A673 (cell line): Measurements from ENCODE around the gene RERE. TPM values are rescaled to one million over a fixed set of nuclear protein-coding genes. Genes with fewer than 3 reads are reported as not detected.
A peak's percentile ranks its signal among the peaks of the same experiment; 100 is the strongest.

Experiments used
- BruUV-seq: library from RNA; stranded (reverse); fragments of 400-500 nt; replicated peaks from 2 replicates; lab custom pipeline; 2021; lab: Mats Ljungman, UMichigan
- CTCF ChIA-PET: fragments of 300-600 bp; sonication (Branson Sonifier 250); formaldehyde crosslinking; loops from one replicate; lab custom pipeline; 2022; ENCODE audit warnings: antibody characterized with exemption; lab: Charles Lee
- POLR2A ChIA-PET: fragments of 300-600 bp; sonication (Branson Sonifier 250); formaldehyde crosslinking; loops from one replicate; lab custom pipeline; 2022; ENCODE audit warnings: antibody characterized with exemption; ENCODE audit not compliant: low non-redundant PET; lab: Charles Lee
- DNase-seq: peaks from one replicate; pipeline ENCODE4 v3.0.0-alpha.2; 2015; ENCODE audit warnings: low spot score
- H3K27ac ChIP-seq: fragments of 200-600 bp; sonication (generic); 2 replicates; pipeline ENCODE4 v1.5.1; 2016; ENCODE audit warnings: mixed run types, low read depth, mild to moderate bottlenecking, mixed read lengths, antibody characterized with exemption, low read length; ENCODE audit not compliant: poor library complexity, severe bottlenecking
- H3K27me3 ChIP-seq: fragments of 200-600 bp; sonication (generic); replicated peaks from 2 replicates; pipeline ENCODE4 v1.6.1; 2017; ENCODE audit warnings: mixed run types, low read depth, mild to moderate bottlenecking, mixed read lengths, antibody characterized with exemption, low read length; ENCODE audit not compliant: insufficient read depth, poor library complexity
- H3K36me3 ChIP-seq: fragments of 200-600 bp; sonication (generic); 2 replicates; pipeline ENCODE4 v1.6.1; 2016; ENCODE audit warnings: mixed run types, mild to moderate bottlenecking, mixed read lengths, antibody characterized with exemption, low read length; ENCODE audit not compliant: insufficient read depth, poor library complexity, severe bottlenecking
- H3K4me1 ChIP-seq: fragments of 200-600 bp; sonication (generic); 2 replicates; pipeline ENCODE4 v1.6.1; 2017; ENCODE audit warnings: mixed run types, mild to moderate bottlenecking, mixed read lengths, antibody characterized with exemption, low read length; ENCODE audit not compliant: insufficient read depth, poor library complexity, severe bottlenecking
- H3K4me3 ChIP-seq: fragments of 200-600 bp; sonication (generic); 2 replicates; pipeline ENCODE4 v1.5.1; 2016; ENCODE audit warnings: low read depth, mixed run types, mild to moderate bottlenecking, mixed read lengths, low read length; ENCODE audit not compliant: poor library complexity, severe bottlenecking
- H3K9me3 ChIP-seq: fragments of 200-600 bp; sonication (generic); 2 replicates; pipeline ENCODE4 v1.6.1; 2016; ENCODE audit warnings: mixed run types, low read depth, mild to moderate bottlenecking, mixed read lengths, antibody characterized with exemption, low read length; ENCODE audit not compliant: poor library complexity, severe bottlenecking
- EZH2 ChIP-seq: fragments of 200-600 bp; sonication (generic); IDR thresholded peaks from 2 replicates; pipeline ENCODE4 v1.6.1; 2017; ENCODE audit warnings: borderline replicate concordance, low read depth, mild to moderate bottlenecking, mixed read lengths, antibody characterized with exemption, low read length; ENCODE audit not compliant: poor library complexity, severe bottlenecking
- intact Hi-C: fragments of 100-400 bp; cut with micrococcal nuclease; formaldehyde crosslinking; loops from one replicate; pipeline ENCODE4 v1.10.0; 2022; ENCODE audit not compliant: unreplicated experiment
- total RNA-seq: library from RNA; stranded (reverse); gene quantifications from 2 replicates; pipeline ENCODE4 v1.2.3, GENCODE V29; 2021
- TF ChIP-seq, protein P1 (sequence below): fragments of 300-800, 200-600 bp; sonication (generic); conservative IDR thresholded peaks from 2 replicates; pipeline ENCODE4 v1.5.1; 2017; ENCODE audit warnings: low read depth, mild to moderate bottlenecking, antibody characterized with exemption, low read length, moderate library complexity, mixed read lengths

The RERE gene
- total RNA-seq, 1 experiment from 2014 or later, result 188 TPM

DNA sequence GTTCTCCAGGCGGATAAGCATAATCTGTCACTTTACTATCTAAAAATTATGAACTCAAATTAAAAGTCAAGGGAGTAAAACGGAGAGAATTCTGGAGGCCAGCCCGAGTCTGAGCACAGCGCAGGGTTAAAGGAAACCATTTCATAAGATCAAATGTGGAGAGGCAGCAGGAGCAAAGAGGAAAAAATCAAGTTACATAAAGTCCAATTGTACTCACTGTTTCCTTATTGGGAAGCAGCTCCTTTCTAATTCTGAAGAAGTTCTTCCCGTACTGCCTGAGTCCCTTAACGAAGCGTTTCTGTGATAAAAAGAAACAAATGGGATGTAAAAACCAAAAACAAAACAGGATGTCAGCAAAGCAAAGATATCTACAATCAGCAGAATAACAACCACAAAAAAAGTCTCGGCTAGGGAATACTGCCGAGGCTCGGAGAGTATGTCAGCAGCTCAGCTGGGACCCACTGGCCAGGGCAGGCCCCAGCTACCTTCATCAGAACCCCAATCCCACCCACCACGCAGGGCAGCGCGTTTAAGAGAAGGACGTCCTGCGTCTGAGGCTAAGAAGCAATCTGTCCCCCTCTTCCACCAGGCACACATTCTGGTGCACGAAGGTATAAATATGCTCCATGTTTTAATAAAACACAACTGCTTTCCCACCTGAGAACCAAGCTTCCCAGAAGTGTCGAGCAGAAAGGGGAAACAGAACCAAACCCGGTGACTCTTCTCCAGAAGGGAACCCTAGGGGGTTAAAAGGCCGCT is 394.8 kb downstream of the RERE start:
- Histone ChIP-seq H3K4me1 (peaks cover 55% of the 10 kb centered on the region), H3K9me3 (no peaks in the 10 kb centered on the region), H3K27ac (peak overlapping the region; percentile 87), H3K36me3 (peaks cover 16% of the 10 kb centered on the region), H3K4me3 (peak overlapping the region; percentile 79), H3K27me3 (no peaks in the 10 kb centered on the region)
- TF ChIP-seq, protein P1, sequence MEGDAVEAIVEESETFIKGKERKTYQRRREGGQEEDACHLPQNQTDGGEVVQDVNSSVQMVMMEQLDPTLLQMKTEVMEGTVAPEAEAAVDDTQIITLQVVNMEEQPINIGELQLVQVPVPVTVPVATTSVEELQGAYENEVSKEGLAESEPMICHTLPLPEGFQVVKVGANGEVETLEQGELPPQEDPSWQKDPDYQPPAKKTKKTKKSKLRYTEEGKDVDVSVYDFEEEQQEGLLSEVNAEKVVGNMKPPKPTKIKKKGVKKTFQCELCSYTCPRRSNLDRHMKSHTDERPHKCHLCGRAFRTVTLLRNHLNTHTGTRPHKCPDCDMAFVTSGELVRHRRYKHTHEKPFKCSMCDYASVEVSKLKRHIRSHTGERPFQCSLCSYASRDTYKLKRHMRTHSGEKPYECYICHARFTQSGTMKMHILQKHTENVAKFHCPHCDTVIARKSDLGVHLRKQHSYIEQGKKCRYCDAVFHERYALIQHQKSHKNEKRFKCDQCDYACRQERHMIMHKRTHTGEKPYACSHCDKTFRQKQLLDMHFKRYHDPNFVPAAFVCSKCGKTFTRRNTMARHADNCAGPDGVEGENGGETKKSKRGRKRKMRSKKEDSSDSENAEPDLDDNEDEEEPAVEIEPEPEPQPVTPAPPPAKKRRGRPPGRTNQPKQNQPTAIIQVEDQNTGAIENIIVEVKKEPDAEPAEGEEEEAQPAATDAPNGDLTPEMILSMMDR, result no peak
- no peak for TF ChIP-seq EZH2
- intact Hi-C loops, result no loop called here
- no TSS peak for BruUV-seq
- ChIA-PET CTCF (no interaction called here), POLR2A (no interaction called here)
- no peak for DNase-seq

DNA sequence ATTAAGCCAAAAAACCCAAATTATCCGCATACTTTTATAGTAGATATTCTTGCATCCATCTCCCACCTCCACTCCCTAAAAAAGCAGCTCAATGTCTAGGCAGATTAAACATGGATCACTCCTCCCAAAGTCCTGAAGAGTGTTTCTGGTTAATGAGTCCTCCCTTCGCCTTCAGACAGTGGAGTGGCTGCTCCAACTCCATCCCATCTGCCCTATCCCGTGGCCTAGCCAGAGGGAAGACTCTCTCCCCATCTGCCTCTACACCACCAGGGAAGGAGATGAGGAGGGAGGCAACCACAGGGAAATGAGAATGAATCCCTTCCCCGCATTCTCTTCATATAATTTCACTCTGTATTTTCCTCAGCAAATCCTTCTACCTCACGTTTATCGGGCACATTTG is 395.7 kb downstream of the RERE start:
- BruUV-seq, result no TSS peak

DNA sequence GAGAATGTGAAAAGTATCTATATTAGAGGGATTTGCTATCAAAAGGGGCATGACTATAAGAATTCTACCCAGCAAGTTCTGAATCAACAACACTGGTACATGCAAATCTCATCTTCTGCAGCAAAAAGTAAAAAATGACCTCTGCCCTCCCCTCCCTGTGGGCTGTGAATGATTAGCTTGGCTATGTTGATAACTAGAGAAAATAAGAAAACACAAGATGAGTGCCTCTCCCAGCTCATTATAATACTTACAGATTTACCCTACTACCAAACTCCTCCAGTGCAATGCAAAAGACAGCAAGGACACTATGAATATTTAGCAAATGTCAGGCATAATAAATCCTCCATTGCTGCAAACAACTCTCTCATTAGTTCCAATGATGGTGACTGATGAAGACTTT is 397.1 kb downstream of the RERE start:
- no TSS peak for BruUV-seq
- H3K36me3 ChIP-seq, result peaks cover 16% of the 10 kb centered on the region
- H3K27me3 ChIP-seq, result no peaks in the 10 kb centered on the region
- peak overlapping the region; percentile 18 for H3K27ac ChIP-seq
- intact Hi-C loops, result no loop called here
- no peak for TF ChIP-seq EZH2
- TF ChIP-seq, protein P1, result no peak
- H3K4me1 ChIP-seq, result peaks cover 78% of the 10 kb centered on the region
- peak overlapping the region; percentile 79 for H3K4me3 ChIP-seq
- ChIA-PET POLR2A (interaction anchor here (0.7 kb wide), 1 partner anchor 24 kb away, joined by 4 read pairs; no protein-coding TSS in a partner anchor), CTCF (interaction anchor here (1.3 kb wide), 1 partner anchor 11 kb away, joined by 3 read pairs; no protein-coding TSS in a partner anchor)
- DNase-seq, result no peak
- H3K9me3 ChIP-seq, result no peaks in the 10 kb centered on the region

More for the DNA sequence above, 395.7 kb downstream of the RERE start:
- no peak for TF ChIP-seq EZH2
- TF ChIP-seq, protein P1, result no peak
- H3K4me1 ChIP-seq, result peaks cover 65% of the 10 kb centered on the region
- H3K27ac ChIP-seq, result peak overlapping the region; percentile 87
- no peaks in the 10 kb centered on the region for H3K27me3 ChIP-seq
- peaks cover 16% of the 10 kb centered on the region for H3K36me3 ChIP-seq
- peak overlapping the region; percentile 79 for H3K4me3 ChIP-seq
- no peaks in the 10 kb centered on the region for H3K9me3 ChIP-seq
- ChIA-PET POLR2A (no interaction called here), CTCF (no interaction called here)
- intact Hi-C loops, result no loop called here
- DNase-seq, result no peak
